RWPE1 (cell line): Measurements from ENCODE around the gene SNCAIP.

Experiments used
- CTCF ChIA-PET: fragments of 350-600 bp; sonication (Branson Sonifier 250); formaldehyde crosslinking; extraction: SDS; loops from one replicate; lab custom pipeline; 2021; lab: Yijun Ruan, JAX
- POLR2A ChIA-PET: fragments of 400-600 bp; formaldehyde crosslinking; extraction: SDS; loops from one replicate; lab custom pipeline; 2020; ENCODE audit warnings: antibody characterized with exemption; ENCODE audit not compliant: low non-redundant PET; lab: Yijun Ruan, JAX
- DNase-seq: peaks from one replicate; pipeline ENCODE4 v3.0.0; 2012; ENCODE audit warnings: low spot score
- H3K27ac ChIP-seq: fragments of 450-650 bp; 2 replicates; pipeline ENCODE4 v1.5.1; 2017
- CTCF ChIP-seq: fragments of 450-650 bp; conservative IDR thresholded peaks from 2 replicates; pipeline ENCODE4 v1.5.1; 2017; ENCODE audit warnings: low read depth, mild to moderate bottlenecking

The SNCAIP gene

GRCh38 chr5:122404018-122404417 lies 92.0 kb downstream of the SNCAIP start:
- ChIA-PET POLR2A (interaction anchor here (0.6 kb wide), 1 partner anchor 16 kb away, joined by 4 read pairs; no protein-coding TSS in a partner anchor), CTCF (interaction anchor here (0.6 to 1.7 kb wide), 2 partner anchors 12 to 90 kb away, joined by 3 to 6 read pairs; no protein-coding TSS in a partner anchor)
- no peak for TF ChIP-seq CTCF
- no peak overlapping the region for H3K27ac ChIP-seq
- DNase-seq = no peak

GRCh38 chr5:122404653-122405362 lies 92.8 kb downstream of the SNCAIP start:
- ChIA-PET CTCF (interaction anchor here (0.6 to 1.7 kb wide), 2 partner anchors 11 to 89 kb away, joined by 3 to 6 read pairs; no protein-coding TSS in a partner anchor), POLR2A (interaction anchor here (0.6 kb wide), 1 partner anchor 16 kb away, joined by 4 read pairs; no protein-coding TSS in a partner anchor)

GRCh38 chr5:122405751-122406150 lies 93.7 kb downstream of the SNCAIP start:
- ChIA-PET CTCF (interaction anchor here (0.6 to 0.7 kb wide), 2 partner anchors 12 to 208 kb away, joined by 3 read pairs; no protein-coding TSS in a partner anchor), POLR2A (no interaction called here)
- H3K27ac ChIP-seq = no peak overlapping the region
- no peak for DNase-seq
- no peak for TF ChIP-seq CTCF

More at GRCh38 chr5:122404653-122405362, 92.8 kb downstream of the SNCAIP start:
- TF ChIP-seq CTCF = no peak
- no peak for DNase-seq
- no peak overlapping the region for H3K27ac ChIP-seq

GRCh38 chr5:122406181-122406580 lies 94.1 kb downstream of the SNCAIP start:
- no peak for TF ChIP-seq CTCF
- no peak overlapping the region for H3K27ac ChIP-seq
- CTCF ChIA-PET = interaction anchor here (0.6 kb wide), 1 partner anchor 208 kb away, joined by 3 read pairs; no protein-coding TSS in a partner anchor
- POLR2A ChIA-PET = no interaction called here
- DNase-seq = no peak

- ChIA-PET POLR2A (no interaction called here), CTCF (interaction anchor here (0.7 kb wide), 1 partner anchor 445 kb away, joined by 3 read pairs; no protein-coding TSS in a partner anchor)
- TF ChIP-seq CTCF = no peak
- H3K27ac ChIP-seq = no peak overlapping the region
- no peak for DNase-seq
These were observed 96.7 kb downstream of the SNCAIP start for GRCh38 chr5:122408592-122409224.

GRCh38 chr5:122412966-122413365 lies 100.9 kb downstream of the SNCAIP start:
- ChIA-PET CTCF (interaction anchor here (0.7 kb wide), 1 partner anchor 34 kb away, joined by 3 read pairs; no protein-coding TSS in a partner anchor), POLR2A (no interaction called here)
- TF ChIP-seq CTCF = no peak
- H3K27ac ChIP-seq = no peak overlapping the region
- no peak for DNase-seq
